SHP77 (cell line): Measurements from ENCODE around the gene GSTM1.
"Not testable (repeated sequence)": the region's sequence is repeated elsewhere in the genome, so short reads cannot be mapped to it uniquely, and the experiment has no call there.

Experiments used
- DNase-seq, 2 experiments: peaks; one replicate each; lab custom pipeline; 2025; lab: John Stamatoyannopoulos, UW

The GSTM1 gene

DNA sequence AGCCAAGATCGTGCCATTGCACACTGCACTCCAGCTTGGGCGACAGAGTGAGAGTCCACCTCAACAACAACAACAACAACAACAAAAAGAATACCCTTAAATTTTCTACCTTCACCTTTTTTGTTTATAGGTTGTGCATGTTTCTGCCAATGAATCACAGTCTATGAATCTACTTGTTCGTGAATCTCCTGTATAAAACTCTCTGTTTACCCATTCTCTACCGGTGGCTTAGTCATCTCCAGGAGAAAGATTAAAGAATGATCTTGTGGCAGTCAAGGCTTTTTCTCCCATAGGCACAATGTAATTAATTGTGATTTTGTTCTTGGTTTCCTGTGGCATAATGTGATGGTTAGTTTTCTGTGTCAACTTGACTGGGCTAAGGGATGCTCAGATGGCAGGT lies 10.2 kb downstream of the GSTM1 start:
- DNase-seq: not testable (repeated sequence)

DNA sequence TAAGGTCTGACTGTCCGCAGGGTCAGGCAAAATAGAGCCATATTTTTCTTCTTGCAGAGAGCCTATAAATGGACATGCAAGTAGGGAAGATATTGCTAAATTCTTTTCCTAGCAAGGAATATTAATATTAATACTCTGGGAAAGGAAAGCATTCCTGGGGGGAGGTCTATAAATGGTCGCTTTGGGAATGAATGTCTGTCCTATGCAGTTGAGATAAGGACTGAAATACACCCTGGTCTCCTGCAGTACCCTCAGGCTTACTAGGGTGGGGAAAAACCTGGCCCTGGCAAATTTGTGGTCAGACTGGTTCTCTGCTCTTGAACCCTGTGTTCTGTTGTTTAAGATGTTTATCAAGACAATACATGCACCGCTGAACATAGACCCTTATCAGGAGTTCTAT lies 15.3 kb downstream of the GSTM1 start:
- not testable (repeated sequence) for DNase-seq

DNA sequence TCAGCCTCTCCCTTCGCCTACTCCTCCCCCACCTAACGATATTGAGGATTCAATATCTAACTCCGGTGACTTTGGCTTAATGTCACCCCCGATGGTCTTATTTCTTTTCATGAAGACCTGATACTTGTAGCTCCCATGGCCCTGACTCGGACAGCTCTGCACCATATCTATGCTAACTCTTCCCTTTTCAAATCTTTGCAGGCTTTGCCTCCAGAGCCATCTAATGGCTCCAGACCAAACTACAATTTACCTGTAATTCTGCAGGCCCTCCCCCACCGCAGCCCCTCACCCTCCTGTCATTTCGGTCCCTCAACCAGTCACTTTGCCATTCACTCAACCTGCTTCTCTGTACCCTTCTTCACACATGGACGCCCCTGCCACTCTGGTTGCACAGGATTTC lies 16.6 kb downstream of the GSTM1 start:
- DNase-seq: no peak

DNA sequence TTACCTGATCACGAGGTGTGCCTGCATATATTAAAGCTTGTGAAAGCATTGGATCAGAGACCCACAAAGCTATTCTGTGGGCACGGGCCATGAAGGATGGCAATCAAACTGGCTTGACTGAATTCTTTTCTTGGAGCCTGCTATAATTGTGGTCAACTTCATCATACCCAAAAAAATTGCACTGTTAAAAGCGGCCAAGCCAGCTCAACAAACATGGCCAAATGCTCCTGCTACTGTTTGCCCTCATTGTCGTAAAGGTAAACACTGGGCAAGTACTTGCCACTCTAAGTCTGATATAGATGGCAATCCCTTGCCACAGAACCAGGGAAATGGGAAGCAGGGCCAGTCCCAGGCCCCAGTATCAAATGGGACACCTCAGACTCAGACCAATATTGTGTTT lies 17.8 kb downstream of the GSTM1 start:
- DNase-seq: no peak

DNA sequence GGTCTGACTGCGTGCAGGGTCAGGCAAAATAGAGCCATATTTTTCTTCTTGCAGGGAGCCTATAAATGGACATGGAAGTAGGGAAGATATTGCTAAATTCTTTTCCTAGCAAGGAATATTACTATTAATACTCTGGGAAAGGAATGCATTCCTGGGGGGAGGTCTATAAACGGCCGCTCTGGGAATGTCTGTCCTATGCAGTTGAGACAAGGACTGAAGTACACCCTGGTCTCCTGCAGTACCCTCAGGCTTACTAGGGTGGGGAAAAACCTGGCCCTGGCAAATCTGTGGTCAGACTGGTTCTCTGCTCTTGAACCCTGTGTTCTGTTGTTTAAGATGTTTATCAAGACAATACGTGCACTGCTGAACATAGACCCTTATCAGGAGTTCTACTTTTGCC lies 21.3 kb downstream of the GSTM1 start:
- not testable (repeated sequence) for DNase-seq

DNA sequence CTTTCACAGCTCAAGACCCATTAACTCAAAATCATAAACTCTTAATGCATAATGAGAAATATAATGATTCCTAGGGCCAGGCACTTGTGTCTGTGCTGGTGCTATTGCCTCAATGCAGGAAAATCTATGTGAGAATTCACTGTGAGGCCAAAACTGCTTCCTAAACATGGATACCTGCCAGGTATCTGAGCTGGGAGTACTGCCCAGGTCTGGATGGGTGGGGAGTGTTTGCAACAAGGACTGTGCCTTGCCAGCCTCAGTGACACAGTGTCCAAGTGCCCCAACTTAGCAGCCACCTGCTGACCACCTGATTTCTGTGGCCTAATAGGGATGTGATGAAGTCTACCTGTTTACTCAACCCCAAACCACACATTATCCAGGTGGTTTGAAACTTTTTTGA lies 22.2 kb downstream of the GSTM1 start:
- DNase-seq: not testable (repeated sequence)

DNA sequence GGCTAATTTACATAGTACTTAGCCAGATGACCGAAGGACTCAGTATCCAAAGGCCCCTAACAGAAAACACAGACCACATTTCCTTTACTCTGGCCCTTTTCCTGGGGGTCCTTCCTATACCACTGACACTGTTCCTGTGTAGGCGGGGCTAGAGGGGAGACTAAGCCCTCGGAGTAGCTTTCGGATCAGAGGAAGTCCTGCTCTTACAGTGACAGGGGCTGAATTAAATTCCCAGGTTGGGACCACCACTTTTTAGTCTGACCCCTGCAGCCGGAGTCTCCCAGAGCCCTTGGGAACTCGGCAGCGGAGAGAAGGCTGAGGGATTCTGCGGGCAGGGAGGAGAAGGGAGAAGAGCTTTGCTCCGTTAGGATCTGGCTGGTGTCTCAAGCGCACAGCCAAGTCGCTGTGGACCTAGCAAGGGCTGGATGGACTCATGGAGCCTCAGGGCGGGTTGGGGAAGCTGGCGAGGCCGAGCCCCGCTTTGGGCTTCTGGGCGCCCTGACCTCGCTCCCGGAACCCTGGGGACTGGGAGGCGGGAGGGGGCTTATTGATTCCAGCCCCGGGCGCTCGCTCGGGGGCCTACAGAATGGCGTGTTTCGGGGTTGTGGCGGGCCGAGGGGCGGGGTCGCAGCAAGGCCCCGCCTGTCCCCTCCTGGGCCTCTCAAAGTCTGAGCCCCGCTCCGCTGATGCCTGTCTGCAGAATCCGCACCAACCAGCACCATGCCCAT lies 24.1 kb downstream of the GSTM1 start, which contains the start of gene GSTM5:
Gene GSTM5, plus strand, starts transcription at position 659 of the 728 bp plus-strand sequence. Its CDS starts 62 bp downstream, at position 721.
- DNase-seq: not testable (repeated sequence)

DNA sequence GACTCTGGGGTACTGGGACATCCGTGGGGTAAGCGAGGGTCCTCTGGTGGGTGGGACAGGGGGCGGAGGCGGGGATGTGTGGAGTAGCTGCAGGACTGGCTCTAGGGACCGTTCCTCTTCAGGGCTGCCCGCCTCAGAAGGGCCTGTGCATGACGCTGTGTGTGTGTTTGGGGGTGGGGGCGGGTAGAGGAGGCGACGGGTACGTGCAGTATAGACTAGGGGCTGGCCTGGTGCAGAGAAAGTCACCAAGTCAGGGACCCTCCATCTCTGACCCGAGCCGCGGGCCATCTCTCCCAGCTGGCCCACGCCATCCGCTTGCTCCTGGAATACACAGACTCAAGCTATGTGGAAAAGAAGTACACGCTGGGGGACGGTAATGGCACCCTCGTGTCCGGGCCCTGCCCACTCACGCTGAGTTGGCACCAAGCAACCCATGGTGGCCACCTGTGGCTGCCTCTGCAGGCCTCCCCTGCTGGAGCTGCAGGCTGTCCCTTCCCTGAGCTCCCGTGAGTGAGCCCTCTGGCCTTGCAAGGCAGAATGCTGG lies 24.8 kb downstream of the GSTM1 start:
- no peak for DNase-seq

DNA sequence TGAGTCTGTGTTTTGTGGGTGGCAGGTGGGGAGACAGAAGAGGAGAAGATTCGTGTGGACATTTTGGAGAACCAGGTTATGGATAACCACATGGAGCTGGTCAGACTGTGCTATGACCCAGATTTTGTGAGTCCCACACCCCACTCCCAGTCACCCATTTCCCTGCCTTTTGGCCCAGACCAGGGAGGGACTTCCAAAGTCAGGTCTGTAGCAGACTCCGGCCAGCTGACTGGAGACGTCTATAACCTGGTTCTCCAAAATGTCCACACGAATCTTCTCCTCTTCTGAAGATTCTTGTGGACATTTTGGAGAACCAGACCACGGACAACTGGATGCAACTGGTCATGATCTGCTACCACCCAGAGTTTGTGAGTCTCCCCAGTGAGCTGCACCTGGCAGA lies 26.0 kb downstream of the GSTM1 start:
- DNase-seq: no peak

DNA sequence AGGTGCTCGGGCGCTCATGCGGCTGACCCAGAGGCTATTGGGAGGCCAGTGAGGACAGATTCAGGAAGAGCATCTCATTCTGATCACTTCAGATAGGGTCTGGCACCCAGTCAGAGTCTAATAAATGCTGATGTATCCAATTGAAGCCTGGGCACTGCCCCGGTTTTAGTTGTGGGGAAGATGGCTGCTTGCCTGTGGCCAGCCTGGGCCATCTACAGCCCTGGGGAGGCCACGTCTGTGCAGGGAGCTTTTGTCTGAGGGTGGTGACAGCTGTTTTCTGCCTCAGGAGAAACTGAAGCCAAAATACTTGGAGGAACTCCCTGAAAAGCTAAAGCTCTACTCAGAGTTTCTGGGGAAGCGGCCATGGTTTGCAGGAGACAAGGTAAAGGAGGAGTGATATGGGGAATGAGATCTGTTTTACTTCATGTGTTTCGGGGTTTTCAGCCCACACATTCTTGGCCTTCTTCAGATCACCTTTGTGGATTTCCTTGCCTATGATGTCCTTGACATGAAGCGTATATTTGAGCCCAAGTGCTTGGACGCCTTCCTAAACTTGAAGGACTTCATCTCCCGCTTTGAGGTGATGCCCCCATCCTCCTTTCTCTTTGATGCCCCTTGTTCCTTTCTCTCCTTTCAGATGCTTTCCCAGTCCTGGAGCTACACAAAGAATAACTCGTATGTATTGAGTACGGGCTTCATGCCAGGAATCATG lies 27.2 kb downstream of the GSTM1 start:
- no peak for DNase-seq

DNA sequence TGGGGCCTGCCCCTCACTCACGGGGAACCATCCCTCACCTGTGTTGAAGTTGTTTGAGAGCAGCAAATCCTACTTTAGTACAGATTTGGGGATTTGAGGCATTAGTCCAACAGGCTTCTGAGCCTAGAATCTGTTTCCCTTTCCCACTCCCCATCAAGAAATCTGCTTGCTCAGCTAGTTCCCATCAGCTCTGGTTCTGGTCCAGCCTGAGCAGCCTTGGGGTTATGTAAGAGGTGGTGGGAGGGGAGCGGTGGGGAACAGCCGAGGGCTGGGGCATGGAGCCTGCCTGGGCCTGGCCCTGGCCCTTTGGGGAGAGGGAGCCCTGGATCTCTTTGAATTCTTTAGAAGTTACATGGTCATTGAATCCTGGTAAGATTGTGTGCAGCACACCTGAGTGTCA lies 28.5 kb downstream of the GSTM1 start:
- no peak for DNase-seq

DNA sequence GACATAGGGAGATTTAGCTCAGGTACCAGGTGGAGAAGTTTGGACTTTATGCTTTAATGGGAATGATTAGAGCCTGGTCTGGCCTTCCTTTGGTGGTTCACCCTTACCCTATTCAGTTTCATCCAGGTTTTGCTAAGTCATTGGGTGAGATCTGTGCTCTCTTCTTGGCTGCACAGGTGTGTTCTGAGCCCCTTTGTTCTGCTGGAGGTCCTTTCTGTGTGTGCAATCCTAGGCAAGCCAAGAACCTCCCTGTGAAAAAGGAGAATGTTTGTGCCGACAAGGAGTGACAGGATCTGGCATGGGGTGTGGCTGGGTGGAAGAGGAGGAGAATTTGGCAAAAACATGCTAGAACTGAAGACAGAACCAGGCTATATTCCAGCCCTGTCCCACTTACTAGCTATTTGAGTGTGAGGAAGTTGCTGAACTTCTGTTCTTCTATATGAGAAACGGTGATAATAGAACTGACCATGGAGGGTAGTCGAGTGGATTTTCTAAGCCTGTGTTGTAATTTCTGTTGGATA lies 29.0 kb downstream of the GSTM1 start:
- no peak for DNase-seq

DNA sequence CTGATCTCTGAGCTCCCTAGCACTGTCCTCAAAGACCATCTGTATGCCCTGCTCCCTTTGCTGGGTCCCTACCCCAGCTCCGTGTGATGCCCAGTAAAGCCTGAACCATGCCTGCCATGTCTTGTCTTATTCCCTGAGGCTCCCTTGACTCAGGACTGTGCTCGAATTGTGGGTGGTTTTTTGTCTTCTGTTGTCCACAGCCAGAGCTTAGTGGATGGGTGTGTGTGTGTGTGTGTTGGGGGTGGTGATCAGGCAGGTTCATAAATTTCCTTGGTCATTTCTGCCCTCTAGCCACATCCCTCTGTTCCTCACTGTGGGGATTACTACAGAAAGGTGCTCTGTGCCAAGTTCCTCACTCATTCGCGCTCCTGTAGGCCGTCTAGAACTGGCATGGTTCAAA lies 30.1 kb downstream of the GSTM1 start:
- DNase-seq: no peak

DNA sequence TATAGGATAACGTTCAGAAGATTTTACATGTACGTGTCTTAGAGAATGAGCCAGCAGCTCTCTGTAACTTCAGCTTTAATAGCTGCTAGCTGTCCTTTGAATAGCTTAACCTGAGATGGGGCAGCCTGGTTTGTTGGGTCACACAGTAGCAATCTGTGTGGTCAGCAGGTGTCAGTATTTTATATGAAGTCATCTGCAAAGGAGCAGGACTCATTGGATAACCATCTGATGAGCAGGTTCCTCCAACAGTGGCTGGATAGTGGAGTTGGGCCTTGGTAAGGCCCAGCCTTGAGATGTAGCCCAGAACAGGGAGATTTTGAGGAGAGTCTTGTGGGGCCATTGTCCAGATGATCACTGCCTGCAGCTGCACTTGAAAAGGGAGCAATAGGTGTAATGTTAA lies 30.9 kb downstream of the GSTM1 start:
- DNase-seq: peak in 1 of 2 experiments; percentile 19

DNA sequence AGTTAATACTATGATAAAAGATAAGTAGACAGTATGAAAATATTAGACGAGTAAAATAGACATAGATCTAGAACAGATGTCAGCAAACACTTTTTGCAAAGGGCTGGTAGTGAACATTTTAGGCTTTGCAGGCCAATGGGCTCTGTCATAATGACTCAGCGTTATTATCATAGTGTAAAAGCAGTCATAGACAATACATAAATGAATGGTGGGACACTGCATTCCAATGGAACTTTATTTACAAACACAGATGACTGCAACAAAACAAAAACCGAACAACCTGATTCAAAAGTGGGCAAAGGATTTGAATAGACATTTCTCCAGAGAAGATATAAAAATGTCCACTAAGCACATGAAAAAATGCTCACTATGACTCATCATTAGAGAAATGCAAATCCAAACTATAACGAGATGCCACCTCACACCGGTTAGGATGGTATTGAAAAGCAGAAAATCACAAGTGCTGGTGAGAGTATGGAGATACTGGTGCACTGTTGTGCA lies 31.8 kb downstream of the GSTM1 start:
- DNase-seq: no peak

DNA sequence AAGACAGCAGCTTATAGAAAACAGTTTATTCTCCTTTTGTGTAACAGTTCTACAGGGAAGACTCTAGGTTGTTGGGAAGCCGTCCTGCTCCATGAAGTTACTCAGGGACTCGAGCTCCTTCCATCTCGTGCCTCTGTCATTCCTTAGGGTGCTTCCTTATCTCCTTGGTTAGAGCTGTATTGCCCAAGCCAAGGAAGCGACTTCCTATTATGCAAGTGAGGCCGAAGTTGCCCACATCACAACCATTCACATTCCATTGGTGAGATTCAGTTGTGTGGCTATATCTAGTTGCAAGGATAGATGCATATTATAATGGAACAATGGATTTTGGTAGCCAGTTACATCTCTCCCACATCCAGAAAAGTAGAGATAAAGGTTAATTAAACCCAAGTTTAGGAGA lies 33.4 kb downstream of the GSTM1 start:
- DNase-seq: no peak

DNA sequence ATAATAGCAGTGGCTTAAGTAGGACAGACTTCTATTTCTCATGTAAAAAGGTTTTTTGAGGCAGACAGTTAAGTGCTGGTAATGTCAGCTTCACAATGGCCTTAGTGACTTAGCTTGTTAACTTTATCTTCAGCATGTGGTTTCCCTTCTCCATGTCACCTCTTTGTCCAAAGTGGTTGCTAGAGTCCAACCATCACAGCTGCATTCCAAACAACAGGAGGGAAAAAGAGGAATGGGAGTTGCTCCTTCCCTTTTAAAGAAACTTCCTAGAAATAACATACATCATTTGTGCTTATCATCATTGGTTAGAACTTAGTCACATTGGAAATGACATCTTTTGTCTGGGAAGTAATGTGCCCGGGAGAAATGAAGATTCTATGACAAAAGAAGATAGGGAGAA lies 34.4 kb downstream of the GSTM1 start:
- DNase-seq: no peak

DNA sequence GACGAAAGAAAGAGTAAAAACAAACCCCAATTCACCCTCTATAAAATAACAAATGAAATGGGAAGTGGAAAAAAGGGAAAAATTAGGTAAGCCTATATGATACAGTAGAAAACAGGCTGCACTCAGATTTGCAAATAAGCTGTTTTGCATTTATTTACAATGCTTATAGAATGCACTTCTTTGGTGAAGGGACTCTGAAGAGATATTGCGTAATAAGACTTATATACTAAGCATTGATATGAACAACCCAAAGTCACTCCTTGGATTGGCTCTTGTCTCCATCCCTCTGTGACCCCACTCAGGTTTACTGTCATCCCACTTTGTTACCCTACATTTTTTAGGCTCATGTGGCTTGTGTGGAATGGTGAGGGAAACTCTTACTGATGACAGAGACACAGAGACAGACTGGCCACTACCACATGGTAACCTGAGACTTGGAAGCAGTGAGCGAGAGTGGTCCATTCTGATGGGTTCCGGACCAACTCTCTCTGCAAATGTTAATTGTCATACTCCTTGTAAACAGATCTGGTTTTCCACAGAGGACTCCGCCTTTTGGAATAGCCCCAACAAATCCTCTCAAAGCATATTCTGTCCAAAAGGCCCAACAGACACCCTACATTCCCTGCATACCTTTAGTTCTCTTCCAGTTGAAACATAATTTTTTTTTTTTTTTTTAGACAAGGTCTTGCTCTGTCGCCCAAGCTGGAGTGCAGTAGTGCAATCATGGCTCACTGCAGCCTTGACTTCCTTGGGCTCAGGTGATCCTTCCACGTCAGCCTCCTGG lies 35.5 kb downstream of the GSTM1 start:
- no peak for DNase-seq

DNA sequence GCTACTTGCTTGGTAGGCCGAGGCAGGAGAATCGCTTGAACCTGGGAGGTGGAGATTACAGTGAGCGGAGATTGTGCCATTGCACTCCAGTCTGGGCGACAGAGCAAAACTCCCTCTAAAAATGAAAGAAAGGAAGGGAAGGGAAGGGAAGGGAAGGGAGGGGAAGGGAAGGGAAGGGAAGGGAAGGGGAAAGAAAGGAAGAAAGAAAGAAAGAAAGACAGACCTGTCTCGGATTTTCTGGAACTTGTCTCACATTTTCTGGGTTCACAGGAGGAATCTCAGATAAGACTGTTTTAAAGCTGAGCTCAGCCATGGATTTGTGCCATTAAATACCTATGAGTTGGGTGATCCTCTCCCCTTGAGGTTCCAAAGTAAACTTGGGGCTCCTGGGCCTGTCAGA lies 37.3 kb downstream of the GSTM1 start:
- DNase-seq: no peak

DNA sequence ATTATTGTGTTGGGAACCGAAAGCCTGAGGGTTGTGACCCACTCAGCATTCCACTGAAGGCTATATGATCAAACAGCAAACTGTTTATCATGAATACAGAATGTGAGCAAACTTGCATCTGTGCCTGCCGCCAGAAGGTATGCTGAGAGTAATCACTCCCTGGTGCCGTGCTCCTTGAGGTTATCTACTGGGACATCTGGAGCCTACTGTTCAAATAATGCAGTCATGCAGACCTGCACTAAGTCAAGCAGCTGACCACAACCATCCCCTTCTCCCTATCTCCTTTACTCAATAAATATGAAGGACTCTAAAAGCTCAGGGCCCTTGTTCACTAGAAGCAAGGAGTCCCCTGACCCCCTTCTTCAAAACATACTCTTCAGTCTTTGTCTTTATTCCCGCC lies 37.9 kb downstream of the GSTM1 start:
- DNase-seq: no peak

DNA sequence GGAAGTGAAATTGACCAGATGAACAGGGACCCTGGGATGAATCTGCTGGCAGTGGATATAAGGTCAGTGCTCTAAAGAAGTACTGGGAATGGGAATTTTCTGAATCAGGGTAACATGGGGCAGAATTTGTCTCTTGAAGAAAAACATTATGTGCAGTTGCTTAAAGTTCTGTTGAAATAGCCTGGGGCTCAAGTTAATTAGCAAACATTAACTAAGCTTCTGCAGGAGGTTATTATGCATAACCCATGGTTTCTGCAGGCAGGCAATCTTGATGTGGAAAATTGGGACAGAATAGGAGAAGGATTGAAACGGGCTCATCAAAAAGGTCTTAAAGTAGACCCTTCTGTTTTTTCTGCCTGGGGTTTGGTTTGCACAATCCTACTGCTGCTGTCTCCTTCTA lies 38.4 kb downstream of the GSTM1 start:
- DNase-seq: no peak

DNA sequence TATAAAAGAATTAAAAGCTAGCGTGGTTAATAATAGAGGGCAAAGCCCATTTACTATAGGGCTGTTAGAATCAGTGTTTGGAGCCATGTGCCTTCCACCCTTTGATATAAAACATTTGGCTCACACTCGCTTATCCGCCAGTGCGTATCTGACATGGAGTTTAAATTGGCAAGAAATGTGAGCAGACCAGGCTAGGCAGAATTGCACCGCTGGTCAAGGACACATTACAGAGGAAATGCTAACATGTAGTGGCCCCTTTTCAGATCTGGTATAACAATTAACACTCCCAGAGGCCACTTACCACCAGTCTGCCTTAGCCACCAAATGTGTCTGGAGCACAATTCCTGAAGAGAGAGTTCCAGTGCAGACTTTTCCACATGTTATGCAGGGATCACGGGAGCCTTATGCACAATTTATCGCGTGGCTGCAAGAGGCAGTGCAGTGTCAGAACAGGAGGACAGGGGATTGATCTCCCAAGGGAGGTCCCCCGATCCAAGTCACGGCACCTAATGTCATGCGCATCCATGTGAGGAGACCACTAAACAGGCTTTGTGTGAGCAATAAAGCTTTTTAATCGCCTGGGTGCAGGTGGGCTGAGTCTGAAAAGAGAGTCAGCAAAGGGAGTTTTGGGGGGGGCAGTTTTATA lies 39.2 kb downstream of the GSTM1 start:
- DNase-seq: no peak
